HCT116 (cell line): Measurements from ENCODE around the gene HNMT. TPM values are rescaled to one million over a fixed set of nuclear protein-coding genes. Genes with fewer than 3 reads are reported as not detected.

Source experiments
- ATAC-seq: fragments of 200-7000 bp; cut with Tn5 transposase; 2 replicates; pipeline ENCODE4 v1.9.1; 2020; ENCODE audit warnings: mild to moderate bottlenecking, moderate library complexity
- BruUV-seq: library from RNA; stranded (reverse); fragments of 400-500 nt; replicated peaks from 2 replicates; lab custom pipeline; 2021; lab: Mats Ljungman, UMichigan
- CTCF ChIA-PET: fragments of 300-600 bp; sonication (Branson Sonifier 250); formaldehyde crosslinking; loops from one replicate; lab custom pipeline; 2021; ENCODE audit warnings: antibody characterized with exemption; lab: Charles Lee
- POLR2A ChIA-PET: fragments of 300-600, 350-600 bp; sonication (Branson Sonifier 250); formaldehyde crosslinking; loops from one replicate; lab custom pipeline; 2021; ENCODE audit warnings: antibody characterized with exemption; lab: Charles Lee
- RAD21 ChIA-PET, 2 experiments: fragments of 300-600 bp; sonication (Branson Sonifier 250); formaldehyde crosslinking; loops; one replicate each; lab custom pipeline; 2023; ENCODE audit warnings: low total read pairs in 2 of 2; ENCODE audit not compliant: uncharacterized antibody in 2 of 2, unreplicated experiment in 2 of 2, low non-redundant PET in 1 of 2; lab: Charles Lee
- DNase-seq: peaks from one replicate; pipeline ENCODE4 v3.0.0-alpha.2; 2010; ENCODE audit warnings: low read depth, low spot score
- H2AFZ ChIP-seq: fragments of 200-600 bp; shearing (Covaris generic), sonication (generic); 2 replicates; pipeline ENCODE4 v1.6.1; 2017; ENCODE audit warnings: low read depth, mixed run types, mixed read lengths, antibody characterized with exemption, low read length; ENCODE audit not compliant: poor library complexity, severe bottlenecking
- H3K27ac ChIP-seq: 2 replicates; pipeline ENCODE4 v1.5.1; 2012; ENCODE audit warnings: low read depth, low read length
- H3K27me3 ChIP-seq: fragments of 200-600 bp; sonication (generic); 2 replicates; pipeline ENCODE4 v1.6.1; 2016; ENCODE audit warnings: mixed run types, low read length, mixed read lengths; ENCODE audit not compliant: insufficient read depth
- H3K36me3 ChIP-seq, 2 experiments: fragments of 200-500 bp in 1 of 2; fragments of 200-600 bp in 1 of 2; sonication (Bioruptor generic) in 1 of 2; sonication (generic) in 1 of 2; 2 replicates each; pipeline versions ENCODE4 v1.5.1 to v1.6.1; 2014 to 2016; ENCODE audit warnings: low read length in 2 of 2, inconsistent platforms in 1 of 2, mixed read lengths in 1 of 2, mixed run types in 1 of 2; ENCODE audit not compliant: insufficient read depth in 2 of 2, control insufficient read depth in 1 of 2
- H3K4me1 ChIP-seq, 2 experiments: fragments of 200-600 bp in 1 of 2; sonication (generic) in 1 of 2; 2 replicates each; pipeline versions ENCODE4 v1.5.1 to v1.6.1; 2012 to 2017; ENCODE audit warnings: low read length in 2 of 2, inconsistent platforms in 1 of 2, mild to moderate bottlenecking in 1 of 2, mixed read lengths in 1 of 2, mixed run types in 1 of 2, moderate library complexity in 1 of 2; ENCODE audit not compliant: insufficient read depth in 2 of 2, control insufficient read depth in 1 of 2
- H3K4me2 ChIP-seq: fragments of 200-600 bp; sonication (generic); 2 replicates; pipeline ENCODE4 v1.6.1; 2017; ENCODE audit warnings: mixed run types, low read length, mixed read lengths
- H3K4me3 ChIP-seq, 2 experiments: fragments of 200-600 bp in 1 of 2; sonication (generic) in 1 of 2; replicated peaks in 1 of 2; 2 replicates each; pipeline ENCODE4 v1.5.1; 2011 to 2016; ENCODE audit warnings: low read length in 2 of 2, control low read depth in 1 of 2, low read depth in 1 of 2, mild to moderate bottlenecking in 1 of 2, mixed read lengths in 1 of 2, mixed run types in 1 of 2
- H3K79me2 ChIP-seq: fragments of 200-600 bp; sonication (generic); 2 replicates; pipeline ENCODE4 v1.6.1; 2017; ENCODE audit warnings: mild to moderate bottlenecking, mixed run types, low read length, moderate library complexity, mixed read lengths; ENCODE audit not compliant: insufficient read depth
- H3K9ac ChIP-seq: fragments of 200-600 bp; sonication (generic); 2 replicates; pipeline ENCODE4 v1.6.1; 2016; ENCODE audit warnings: low read length, mixed read lengths
- H3K9me2 ChIP-seq: fragments of 200-600 bp; sonication (generic), shearing (Covaris generic); 2 replicates; pipeline ENCODE4 v1.6.1; 2017; ENCODE audit warnings: mixed run types, mild to moderate bottlenecking, moderate library complexity; ENCODE audit not compliant: insufficient read depth
- H3K9me3 ChIP-seq, 2 experiments: fragments of 200-500 bp in 1 of 2; fragments of 200-600 bp in 1 of 2; sonication (Bioruptor generic) in 1 of 2; sonication (generic) in 1 of 2; 2 replicates each; pipeline ENCODE4 v1.6.1; 2014 to 2017; ENCODE audit warnings: low read length in 2 of 2, mixed read lengths in 2 of 2, inconsistent platforms in 1 of 2, low read depth in 1 of 2, mild to moderate bottlenecking in 1 of 2, mixed run types in 1 of 2, moderate library complexity in 1 of 2; ENCODE audit not compliant: control insufficient read depth in 1 of 2, insufficient read depth in 1 of 2
- H4K20me1 ChIP-seq: fragments of 200-600 bp; sonication (generic), shearing (Covaris generic); 2 replicates; pipeline ENCODE4 v1.6.1; 2017; ENCODE audit warnings: mixed run types, mild to moderate bottlenecking, moderate library complexity; ENCODE audit not compliant: insufficient read depth
- ATF3 ChIP-seq: IDR thresholded peaks from 2 replicates; pipeline ENCODE4 v1.6.1; 2012
- EGR1 ChIP-seq: IDR thresholded peaks from 2 replicates; pipeline ENCODE4 v1.6.1; 2012; ENCODE audit warnings: low read depth
- ELF1 ChIP-seq: IDR thresholded peaks from 2 replicates; pipeline ENCODE4 v1.6.1; 2012; ENCODE audit warnings: low read depth, borderline replicate concordance
- EZH2 ChIP-seq: fragments of 200-600 bp; sonication (generic); IDR thresholded peaks from 2 replicates; pipeline ENCODE4 v1.6.1; 2017; ENCODE audit warnings: antibody characterized with exemption, mixed run types
- RAD21 ChIP-seq: IDR thresholded peaks from 2 replicates; pipeline ENCODE4 v1.6.1; 2012; ENCODE audit warnings: low read depth, mild to moderate bottlenecking
- TCF7L2 ChIP-seq: IDR thresholded peaks from 2 replicates; pipeline ENCODE4 v1.7.0; 2011; ENCODE audit warnings: borderline replicate concordance, inconsistent platforms; ENCODE audit not compliant: insufficient read depth, insufficient read length; ENCODE audit errors: extremely low read depth
- intact Hi-C: fragments of 100-400 bp; cut with micrococcal nuclease; formaldehyde crosslinking; loops from 2 replicates; pipeline ENCODE4 v1.10.0; 2022
- total RNA-seq: library from RNA; stranded (reverse); gene quantifications from one replicate; pipeline ENCODE4 v1.2.1, GENCODE V29; 2021; ENCODE audit not compliant: unreplicated experiment
- TF ChIP-seq, protein P1 (sequence below): IDR thresholded peaks from 2 replicates; pipeline ENCODE4 v1.6.1; 2012

Gene HNMT
- total RNA-seq, 1 experiment from 2014 or later, result not detected

- Histone ChIP-seq H3K36me3 (no peaks in the 10 kb centered on the region), H3K9ac (no peak overlapping the region), H3K27me3 (no peaks in the 10 kb centered on the region), H3K9me2 (no peaks in the 10 kb centered on the region), H4K20me1 (no peaks in the 10 kb centered on the region), H3K79me2 (no peaks in the 10 kb centered on the region), H3K4me1 (no peaks in the 10 kb centered on the region), H2AFZ (no peak overlapping the region), H3K27ac (no peak overlapping the region), H3K4me2 (no peak overlapping the region), H3K9me3 (no peaks in the 10 kb centered on the region), H3K4me3 (no peak overlapping the region)
- no peak for DNase-seq
- ChIA-PET CTCF (interaction anchor here (1.5 kb wide), 1 partner anchor 16 kb away, joined by 3 read pairs; no protein-coding TSS in a partner anchor), POLR2A (no interaction called here), RAD21 (no interaction called here)
- BruUV-seq, result no TSS peak
- intact Hi-C loops, result no loop called here
- no peak for ATAC-seq
- TF ChIP-seq ELF1 (no peak), RAD21 (no peak), EZH2 (no peak), ATF3 (no peak), TCF7L2 (no peak)
Observed at GRCh38 chr2:137937778-137938177, 26.5 kb upstream of the HNMT start.

DNA sequence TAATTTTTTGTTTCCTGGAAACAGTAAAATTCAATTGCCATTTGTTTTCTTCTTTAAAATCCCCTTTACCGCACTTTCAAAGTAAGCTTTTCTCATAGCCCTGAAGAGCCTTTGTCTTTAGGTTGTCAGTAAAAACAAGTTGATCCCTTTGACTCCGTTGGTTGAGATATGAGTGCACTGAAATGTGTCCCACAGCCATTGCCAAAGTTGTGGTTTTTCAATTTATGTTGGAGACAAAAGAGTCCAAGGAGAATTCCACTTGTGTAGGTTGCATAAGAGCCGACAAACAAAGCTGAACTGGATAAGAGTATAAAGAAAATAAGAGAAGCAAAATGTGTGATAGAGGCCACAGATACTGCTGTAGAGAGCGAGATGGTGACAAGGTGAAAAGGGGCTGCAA lies 26.1 kb upstream of the HNMT start:
- POLR2A ChIA-PET, result no interaction called here
- no TSS peak for BruUV-seq

More for the DNA sequence above, 26.1 kb upstream of the HNMT start:
- ATAC-seq, result no peak
- no peak for DNase-seq
- Histone ChIP-seq H3K27me3 (no peaks in the 10 kb centered on the region), H3K27ac (no peak overlapping the region), H2AFZ (no peak overlapping the region), H3K79me2 (no peaks in the 10 kb centered on the region), H3K9me2 (no peaks in the 10 kb centered on the region), H3K9ac (no peak overlapping the region), H3K4me3 (no peak overlapping the region), H3K4me2 (no peak overlapping the region), H3K4me1 (no peaks in the 10 kb centered on the region), H3K9me3 (no peaks in the 10 kb centered on the region), H3K36me3 (no peaks in the 10 kb centered on the region), H4K20me1 (no peaks in the 10 kb centered on the region)
- intact Hi-C loops, result no loop called here
- ChIA-PET CTCF (interaction anchor here (1.5 kb wide), 1 partner anchor 15 kb away, joined by 3 read pairs; no protein-coding TSS in a partner anchor), RAD21 (no interaction called here)
- TF ChIP-seq EGR1 (no peak), RAD21 (no peak)
- TF ChIP-seq, protein P1, sequence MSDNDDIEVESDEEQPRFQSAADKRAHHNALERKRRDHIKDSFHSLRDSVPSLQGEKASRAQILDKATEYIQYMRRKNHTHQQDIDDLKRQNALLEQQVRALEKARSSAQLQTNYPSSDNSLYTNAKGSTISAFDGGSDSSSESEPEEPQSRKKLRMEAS, result no peak
